GM12878 (cell line): ENCODE results near the gene ZDHHC22.

Experiments used
- JUND ChIP-seq: IDR thresholded peaks from 2 replicates; pipeline ENCODE4 v1.6.1; 2012; ENCODE audit warnings: low read depth, mild to moderate bottlenecking, low read length, improper control_type of control experiment, moderate library complexity
- POLR2AphosphoS5 ChIP-seq: IDR thresholded peaks from 2 replicates; pipeline ENCODE4 v1.6.1; 2011; ENCODE audit warnings: mild to moderate bottlenecking, low read length, inconsistent platforms
- RAD21 ChIP-seq: IDR thresholded peaks from 2 replicates; pipeline ENCODE4 v1.6.1; 2011; ENCODE audit warnings: mild to moderate bottlenecking, low read depth, low read length, moderate library complexity; ENCODE audit not compliant: insufficient read depth
- SP1 ChIP-seq: IDR thresholded peaks from one replicate; pipeline ENCODE4 v1.6.1; 2011; ENCODE audit warnings: low read depth, low read length
- TF ChIP-seq, protein P1 (sequence below), 3 experiments: IDR thresholded peaks in 2 of 3; conservative IDR thresholded peaks in 1 of 3; 2 replicates each; pipeline ENCODE4 v1.5.1; 2011; ENCODE audit warnings: low read depth in 3 of 3, low read length in 3 of 3, mild to moderate bottlenecking in 3 of 3, control low read depth in 2 of 3, moderate library complexity in 2 of 3, inconsistent platforms in 1 of 3, mixed read lengths in 1 of 3; ENCODE audit not compliant: control insufficient read depth in 2 of 3, insufficient read depth in 1 of 3; ENCODE audit errors: extremely low read depth in 1 of 3
- TF ChIP-seq, protein P2 (sequence below): fragments of 450-650 bp; formaldehyde crosslinking; IDR thresholded peaks from 2 replicates; pipeline ENCODE4 v1.4.0; 2022; ENCODE audit warnings: mild to moderate bottlenecking, moderate library complexity

DNA sequence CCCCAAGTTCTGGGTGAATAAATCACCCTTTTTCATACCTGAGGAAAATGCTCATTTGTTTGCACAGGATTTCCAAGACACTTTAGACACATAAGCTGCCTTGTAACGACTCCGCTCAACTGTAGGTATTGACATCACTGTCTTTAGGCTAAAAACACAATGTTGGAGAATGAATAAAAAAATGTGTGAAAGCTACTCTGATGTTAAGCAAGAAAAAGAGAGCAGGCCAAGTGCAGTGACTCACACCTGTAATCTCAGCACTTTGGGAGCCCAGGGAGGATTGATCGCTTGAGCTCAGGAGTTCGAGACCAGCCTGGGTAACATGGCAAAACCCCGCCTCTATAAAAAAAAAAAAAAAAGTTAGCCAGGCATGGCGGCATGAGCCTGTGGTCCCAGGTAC, 54.6 kb downstream of the ZDHHC22 start:
- TF ChIP-seq, protein P1, sequence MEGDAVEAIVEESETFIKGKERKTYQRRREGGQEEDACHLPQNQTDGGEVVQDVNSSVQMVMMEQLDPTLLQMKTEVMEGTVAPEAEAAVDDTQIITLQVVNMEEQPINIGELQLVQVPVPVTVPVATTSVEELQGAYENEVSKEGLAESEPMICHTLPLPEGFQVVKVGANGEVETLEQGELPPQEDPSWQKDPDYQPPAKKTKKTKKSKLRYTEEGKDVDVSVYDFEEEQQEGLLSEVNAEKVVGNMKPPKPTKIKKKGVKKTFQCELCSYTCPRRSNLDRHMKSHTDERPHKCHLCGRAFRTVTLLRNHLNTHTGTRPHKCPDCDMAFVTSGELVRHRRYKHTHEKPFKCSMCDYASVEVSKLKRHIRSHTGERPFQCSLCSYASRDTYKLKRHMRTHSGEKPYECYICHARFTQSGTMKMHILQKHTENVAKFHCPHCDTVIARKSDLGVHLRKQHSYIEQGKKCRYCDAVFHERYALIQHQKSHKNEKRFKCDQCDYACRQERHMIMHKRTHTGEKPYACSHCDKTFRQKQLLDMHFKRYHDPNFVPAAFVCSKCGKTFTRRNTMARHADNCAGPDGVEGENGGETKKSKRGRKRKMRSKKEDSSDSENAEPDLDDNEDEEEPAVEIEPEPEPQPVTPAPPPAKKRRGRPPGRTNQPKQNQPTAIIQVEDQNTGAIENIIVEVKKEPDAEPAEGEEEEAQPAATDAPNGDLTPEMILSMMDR (IDR thresholded peaks at IDR 0.05 in 2 of 3, conservative IDR thresholded peaks at IDR 0.05 in 1 of 3; ENCODE audit: control insufficient read depth in 2 of 3, extremely low read depth in 1 of 3, insufficient read depth in 1 of 3, low read depth in 3 of 3, low read length in 3 of 3), result no peak
- TF ChIP-seq JUND, result no peak
- no peak for TF ChIP-seq RAD21
- TF ChIP-seq, protein P2, sequence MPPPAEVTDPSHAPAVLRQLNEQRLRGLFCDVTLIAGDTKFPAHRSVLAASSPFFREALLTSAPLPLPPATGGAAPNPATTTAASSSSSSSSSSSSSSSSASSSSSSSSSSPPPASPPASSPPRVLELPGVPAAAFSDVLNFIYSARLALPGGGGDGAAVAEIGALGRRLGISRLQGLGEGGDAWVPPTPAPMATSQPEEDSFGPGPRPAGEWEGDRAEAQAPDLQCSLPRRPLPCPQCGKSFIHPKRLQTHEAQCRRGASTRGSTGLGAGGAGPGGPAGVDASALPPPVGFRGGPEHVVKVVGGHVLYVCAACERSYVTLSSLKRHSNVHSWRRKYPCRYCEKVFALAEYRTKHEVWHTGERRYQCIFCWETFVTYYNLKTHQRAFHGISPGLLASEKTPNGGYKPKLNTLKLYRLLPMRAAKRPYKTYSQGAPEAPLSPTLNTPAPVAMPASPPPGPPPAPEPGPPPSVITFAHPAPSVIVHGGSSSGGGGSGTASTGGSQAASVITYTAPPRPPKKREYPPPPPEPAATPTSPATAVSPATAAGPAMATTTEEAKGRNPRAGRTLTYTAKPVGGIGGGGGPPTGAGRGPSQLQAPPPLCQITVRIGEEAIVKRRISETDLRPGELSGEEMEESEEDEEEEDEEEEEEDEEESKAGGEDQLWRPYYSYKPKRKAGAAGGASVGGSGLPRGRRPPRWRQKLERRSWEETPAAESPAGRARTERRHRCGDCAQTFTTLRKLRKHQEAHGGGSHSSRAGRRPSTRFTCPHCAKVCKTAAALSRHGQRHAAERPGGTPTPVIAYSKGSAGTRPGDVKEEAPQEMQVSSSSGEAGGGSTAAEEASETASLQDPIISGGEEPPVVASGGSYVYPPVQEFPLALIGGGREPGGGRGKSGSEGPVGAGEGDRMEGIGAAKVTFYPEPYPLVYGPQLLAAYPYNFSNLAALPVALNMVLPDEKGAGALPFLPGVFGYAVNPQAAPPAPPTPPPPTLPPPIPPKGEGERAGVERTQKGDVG (CRISPR knock-in tag), result no peak
- no peak for TF ChIP-seq SP1
- TF ChIP-seq POLR2AphosphoS5, result no peak
